NCI-H2227 (cell line): ENCODE measurements around the gene BUB3.
A peak's percentile ranks its signal among the peaks of the same experiment; 100 is the strongest.
"Not testable (repeated sequence)": the region's sequence is repeated elsewhere in the genome, so short reads cannot be mapped to it uniquely, and the experiment has no call there.

Source experiments
- DNase-seq: peaks from one replicate; lab custom pipeline; 2025; ENCODE audit not compliant: unreplicated experiment; lab: John Stamatoyannopoulos, UW

BUB3 gene

DNA sequence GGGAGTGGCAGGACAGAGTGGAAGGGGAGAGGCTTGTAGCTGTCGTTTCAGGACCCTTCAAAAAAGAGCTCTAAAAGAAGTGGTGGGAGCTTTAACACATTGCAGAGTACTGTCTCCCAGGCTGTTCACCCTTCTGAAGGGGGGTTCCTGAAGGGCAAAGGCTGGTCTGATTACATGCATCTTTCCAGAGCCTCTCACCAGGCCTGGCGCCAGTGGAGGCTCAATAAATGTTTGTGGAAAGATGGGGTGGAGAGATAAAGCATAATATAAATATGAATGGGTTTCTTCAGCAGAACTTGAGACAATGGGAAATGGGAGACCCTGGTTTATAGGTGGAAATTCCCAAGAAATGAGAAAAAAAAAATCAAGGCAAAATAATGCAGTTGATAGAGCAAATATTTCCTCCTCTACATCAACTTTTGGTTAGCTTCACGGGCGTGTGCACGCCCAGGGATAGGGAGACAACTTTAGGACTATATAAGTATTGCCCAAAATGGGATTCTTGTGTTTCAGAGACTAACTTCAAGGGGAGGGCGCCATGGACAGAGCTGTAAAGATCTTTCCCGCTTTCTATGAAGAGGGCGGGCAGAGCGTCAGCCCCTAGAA is 613 bp upstream of the BUB3 start:
- no peak for DNase-seq

DNA sequence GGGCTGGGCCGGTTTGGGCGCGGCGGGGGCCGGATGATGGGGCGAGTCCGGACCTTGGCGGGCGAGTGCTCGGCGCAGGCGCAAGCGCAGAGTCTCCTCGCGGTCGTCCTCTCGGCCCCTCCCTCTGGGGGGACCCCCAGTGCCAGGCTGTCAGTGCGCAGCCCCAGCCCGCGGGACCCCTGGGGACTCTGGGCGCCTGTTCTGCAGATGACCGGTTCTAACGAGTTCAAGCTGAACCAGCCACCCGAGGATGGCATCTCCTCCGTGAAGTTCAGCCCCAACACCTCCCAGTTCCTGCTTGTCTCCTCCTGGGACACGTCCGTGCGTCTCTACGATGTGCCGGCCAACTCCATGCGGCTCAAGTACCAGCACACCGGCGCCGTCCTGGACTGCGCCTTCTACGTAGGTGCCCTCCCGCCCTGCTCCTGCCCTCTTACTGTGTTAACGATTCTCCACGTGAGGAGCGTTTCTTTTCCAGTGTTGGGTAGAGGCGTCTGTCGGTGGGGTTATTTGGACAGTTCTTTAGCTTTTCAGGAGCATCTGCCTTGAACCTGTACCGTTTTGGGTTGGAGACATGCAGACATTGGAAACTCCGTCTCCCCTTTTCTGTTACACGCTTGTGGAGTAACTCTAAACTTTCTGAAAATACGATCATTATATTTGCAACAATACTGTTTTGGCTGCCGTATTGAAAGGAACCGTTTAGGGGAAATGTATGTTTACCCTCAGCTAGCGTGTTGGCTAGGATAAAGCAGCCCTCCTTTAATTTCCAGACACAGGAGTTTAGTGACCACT is 706 bp downstream of the BUB3 start:
- peak; percentile 49 for DNase-seq

DNA sequence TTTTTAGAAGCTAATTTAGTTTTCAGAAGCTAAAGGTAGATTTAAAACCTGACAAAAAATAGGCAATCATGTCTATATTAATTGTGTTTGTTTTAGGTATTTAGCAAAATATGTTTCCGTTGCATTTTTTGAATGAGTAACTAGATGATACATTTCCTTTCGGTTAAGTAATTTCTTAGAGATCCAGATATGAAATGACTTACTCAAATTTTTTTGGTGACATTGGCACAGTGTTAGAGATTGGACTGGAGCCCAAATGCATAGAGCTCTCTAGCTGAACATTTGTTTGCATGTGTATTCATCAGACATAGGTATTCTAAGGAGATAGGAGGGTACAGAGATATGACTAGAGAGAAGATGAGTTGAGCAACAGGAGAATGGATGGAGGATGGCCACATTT is 1.9 kb downstream of the BUB3 start:
- DNase-seq, result no peak

DNA sequence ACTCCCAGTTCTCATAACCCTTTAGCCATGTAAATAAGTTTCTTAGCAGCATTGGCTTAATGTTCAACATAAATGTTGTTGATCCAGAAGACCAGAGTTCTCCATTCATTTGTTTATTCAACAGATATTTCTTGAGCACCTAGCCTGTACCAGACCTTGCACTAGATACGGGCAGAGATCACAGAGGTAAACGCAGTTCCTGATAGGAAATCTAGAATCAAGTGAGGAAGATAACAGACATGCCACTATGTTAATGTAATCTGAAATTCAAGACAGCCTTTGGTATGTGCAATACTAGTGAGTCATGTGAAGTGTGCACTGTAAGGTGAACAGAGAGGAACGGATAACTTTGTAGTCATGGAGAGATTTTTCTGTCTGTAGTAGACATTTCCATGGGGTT is 3.0 kb downstream of the BUB3 start:
- no peak for DNase-seq

DNA sequence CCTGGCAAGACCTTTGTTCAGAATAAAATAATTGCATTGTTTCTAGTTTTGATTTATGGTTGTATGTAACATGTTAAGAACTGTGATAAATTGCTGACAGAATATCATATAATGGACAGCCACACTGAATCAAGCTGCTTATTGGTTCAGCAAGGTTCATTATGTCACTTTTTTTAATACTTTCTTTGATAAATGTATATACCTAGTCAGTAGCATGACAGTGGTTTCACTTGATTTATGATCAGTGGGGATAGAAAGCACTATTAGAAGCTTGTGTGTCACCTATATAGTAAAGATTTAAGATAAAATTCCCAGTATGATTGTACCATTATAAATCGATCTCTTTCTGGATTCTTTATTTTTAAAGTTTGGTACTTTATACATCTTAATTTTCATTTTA is 4.5 kb downstream of the BUB3 start:
- DNase-seq, result no peak

DNA sequence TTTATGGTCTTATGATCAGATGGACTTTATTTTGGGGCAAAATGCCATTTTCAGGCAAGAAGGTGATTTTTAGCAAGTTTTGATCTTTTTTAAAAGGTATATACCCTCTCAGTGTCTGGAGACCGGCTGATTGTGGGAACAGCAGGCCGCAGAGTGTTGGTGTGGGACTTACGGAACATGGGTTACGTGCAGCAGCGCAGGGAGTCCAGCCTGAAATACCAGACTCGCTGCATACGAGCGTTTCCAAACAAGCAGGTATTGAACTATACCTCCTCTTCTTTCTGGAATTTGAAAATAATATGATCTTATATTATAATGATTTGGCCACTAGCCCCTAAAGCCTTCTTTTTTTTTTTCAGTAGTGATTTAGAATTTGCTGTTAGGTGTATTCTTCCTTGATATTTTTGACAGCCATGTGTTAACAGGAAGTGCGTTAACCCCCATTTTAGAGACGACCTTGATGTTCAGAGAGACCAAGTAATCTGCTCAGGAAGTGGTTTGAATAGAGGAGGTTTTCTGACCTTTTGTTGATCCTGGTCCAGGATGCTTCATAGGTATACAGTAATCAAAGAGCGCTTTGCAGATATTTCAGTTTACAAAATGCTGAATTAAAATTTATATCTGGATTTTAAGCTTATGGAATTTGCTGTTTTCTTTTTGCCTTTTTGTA is 6.2 kb downstream of the BUB3 start:
- DNase-seq, result no peak

DNA sequence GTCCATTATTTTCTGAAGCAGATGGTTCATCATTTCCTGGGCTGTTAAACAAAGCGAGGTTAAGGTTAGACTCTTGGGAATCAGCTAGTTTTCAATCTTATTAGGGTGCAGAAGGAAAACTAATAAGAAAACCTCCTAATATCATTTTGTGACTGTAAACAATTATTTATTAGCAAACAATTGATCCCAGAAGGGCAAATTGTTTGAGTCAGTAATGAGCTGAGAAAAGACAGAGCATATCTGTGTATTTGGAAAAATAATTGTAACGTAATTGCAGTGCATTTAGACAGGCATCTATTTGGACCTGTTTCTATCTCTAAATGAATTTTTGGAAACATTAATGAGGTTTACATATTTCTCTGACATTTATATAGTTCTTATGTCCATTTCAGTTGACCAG is 10.1 kb downstream of the BUB3 start:
- DNase-seq, result no peak

DNA sequence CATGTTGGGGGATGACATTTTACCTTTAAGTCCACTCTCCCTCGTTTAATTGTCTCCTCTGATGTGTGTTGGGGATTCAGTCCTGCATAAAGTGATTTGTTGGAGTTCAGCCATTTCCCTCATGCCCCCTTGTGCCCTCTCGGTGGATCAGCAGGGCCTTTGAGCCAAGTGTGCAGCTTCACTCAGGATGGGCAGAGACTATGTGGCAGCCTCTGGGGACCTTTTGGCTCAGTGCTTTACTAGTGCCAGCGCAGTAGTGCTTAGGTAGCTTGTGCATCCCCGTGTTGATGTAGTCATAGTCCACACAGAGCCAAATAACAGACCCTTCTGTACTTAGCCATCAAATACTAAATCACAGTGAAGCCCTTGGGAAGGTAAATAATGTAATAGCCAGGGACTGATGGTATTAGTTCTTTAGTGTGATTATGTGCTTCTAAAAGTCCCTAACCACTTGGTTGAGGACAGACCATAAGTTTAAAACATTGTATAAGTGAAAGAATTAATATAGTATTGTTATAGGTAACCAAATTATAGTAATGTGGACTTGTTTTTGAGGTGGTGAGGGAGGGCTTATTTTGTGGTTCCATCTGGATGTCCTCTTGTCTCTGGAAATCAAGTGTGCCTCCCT is 11.4 kb downstream of the BUB3 start:
- DNase-seq, result no peak

DNA sequence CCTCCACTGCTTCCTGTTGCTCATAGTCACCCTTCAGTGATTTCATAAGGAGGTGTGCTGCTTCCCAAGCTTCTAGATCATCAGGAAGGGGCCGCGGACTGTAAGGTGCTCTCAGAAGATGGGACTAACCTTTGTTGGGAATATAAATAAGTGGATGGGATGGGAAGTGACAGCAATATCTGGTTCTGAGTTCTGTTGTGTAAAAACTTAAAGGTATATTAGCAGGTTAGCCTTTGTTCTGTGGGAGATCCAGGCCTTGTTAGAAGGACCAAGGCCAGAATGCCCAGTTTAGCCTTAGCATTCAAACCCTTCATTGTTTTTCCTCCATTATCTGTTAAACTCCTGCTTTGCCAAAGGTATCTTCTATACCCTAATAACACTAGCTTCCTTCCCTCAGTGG is 12.4 kb downstream of the BUB3 start:
- no peak for DNase-seq

DNA sequence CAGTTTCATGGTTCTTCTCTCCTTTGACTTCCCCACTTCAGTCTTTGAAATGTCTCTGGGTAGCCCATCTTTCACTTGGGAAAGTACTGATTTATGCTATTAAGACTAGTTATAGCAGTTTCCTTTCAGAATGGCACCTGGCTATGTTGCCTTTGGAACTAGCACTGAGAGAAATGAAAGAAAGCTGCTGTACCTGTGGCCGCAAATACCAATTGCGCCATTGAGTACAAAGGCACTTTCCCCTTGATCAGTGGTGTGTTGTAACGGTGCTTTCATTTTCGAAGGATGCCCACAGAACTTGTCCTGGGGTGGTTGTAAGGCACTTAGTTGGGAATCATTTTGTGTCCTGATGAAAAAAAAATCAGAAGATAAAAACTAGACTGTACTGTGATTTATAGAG is 16.8 kb downstream of the BUB3 start:
- no peak for DNase-seq

DNA sequence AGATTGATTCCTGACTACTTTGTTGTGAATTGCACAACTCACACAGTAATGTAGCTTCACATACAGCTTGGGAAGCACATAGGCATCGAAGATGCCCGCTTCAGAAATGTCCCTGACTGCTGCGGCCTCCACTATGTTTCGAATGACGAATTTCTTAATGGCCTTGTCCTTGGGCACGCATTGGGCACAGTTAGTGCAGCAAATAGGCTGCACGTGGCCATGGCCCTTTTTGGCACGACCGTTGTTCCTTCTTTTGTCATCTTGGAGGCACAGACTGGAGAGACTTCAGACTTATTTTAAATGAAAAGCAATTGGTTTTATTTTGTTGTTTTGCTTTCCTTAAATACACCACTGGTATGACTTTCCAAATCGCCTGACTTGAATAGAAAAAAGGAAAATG is 17.4 kb downstream of the BUB3 start:
- not testable (repeated sequence) for DNase-seq

DNA sequence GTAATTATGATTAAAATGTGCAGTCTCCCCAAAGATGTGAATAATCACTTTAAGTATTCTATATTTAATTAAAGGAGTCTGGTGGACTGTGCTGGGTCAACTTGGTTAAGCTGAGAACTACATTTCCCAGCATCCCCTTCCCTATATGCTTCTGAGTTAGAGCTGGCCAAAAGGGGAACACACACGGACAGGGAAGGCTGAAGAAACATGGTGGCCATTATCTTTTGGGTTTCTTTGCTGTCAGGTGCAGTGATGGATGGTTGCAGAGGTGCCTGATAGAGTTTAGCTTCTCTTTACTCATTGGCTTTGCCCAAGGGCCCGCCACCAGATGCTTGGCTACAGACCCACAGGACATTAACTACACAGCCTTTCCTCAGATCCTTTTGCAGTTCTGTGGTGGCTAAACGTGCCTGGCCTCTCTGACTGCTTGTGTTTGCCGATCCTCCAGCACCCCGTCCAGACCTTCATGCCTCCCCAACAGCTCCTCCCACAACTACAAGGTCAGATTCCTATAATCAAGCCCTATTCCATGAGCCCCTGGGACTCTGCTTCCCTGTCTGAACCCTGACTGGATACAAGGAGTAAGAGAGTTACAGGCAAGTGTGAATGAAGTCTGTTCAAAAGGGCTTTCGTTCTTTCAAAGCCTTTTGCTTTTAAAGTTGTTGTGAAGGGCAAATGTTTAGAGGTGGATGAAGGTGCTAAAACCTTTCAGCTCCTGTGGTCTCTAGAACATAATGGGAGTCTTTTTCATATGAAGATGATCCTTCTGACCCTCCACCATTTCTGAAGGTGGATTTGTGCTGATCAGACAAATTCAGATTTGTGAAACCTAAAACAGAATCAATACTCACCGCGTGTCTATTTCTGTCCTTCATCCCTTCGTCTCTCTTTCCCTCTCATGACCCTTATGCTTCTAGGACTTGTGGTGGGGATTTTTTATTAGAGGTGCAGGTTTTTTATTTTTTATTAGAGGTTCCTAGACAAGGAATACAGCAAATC is 21.5 kb downstream of the BUB3 start:
- DNase-seq, result no peak

DNA sequence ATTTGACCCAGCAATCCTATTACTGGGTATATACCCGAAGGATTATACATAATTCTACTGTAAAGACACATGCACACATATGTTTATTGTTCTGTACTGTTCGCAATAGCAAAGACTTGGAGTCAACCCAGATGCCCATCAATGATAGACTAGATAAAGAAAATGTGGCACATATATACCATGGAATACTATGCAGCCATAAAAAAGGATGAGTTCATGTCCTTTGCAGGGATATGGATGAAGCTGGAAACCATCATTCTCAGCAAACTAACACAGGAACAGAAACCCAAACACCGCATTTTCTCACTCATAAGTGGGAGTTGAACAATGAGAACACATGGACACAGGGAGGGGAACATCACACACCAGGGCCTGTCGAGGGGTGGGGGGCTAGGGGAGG is 24.2 kb downstream of the BUB3 start:
- not testable (repeated sequence) for DNase-seq

DNA sequence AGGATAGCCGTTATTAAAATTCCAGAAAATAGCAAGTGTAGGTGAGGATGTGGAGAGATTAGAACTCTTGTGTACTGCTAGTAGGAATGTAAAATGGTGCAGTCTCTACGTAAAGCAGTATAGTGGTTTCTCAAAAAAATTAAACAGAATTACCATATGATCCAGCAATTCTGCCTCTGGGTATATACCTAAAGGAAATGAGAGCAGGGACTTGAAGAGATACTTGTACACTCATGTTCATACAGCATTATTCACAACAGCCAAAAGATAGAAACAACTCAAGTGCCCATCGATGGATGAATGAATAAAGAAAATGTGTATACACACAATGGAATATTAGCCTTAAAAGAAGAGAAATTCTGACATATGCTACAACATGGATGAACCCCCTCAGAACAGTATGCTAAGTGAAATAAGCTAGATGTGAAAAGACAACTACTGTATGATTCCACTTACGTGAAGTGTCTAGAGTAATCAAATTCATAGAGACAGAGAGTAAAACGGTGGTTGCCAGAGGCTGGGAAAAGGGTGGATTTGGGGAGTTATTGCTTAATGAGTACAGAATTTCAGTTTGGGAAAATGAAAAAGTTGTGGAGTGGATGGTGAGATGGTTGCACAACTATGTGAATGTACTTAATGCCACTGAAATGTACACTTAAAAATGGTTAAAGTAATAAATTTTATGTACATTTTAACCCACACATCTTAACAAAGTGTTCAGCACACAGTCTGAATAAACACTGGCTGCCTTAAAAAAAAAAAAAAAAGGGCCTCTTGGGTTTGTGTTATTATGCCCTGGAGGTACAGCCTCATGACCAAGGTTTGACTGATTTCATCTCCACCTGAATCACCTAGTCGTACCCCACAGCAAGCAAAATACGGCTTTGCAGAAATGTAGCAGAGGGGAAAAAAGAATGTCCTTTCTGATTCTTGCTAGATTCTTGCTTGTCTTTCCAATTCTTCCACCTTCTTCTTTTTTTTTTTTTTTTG is 26.2 kb downstream of the BUB3 start:
- DNase-seq, result no peak

DNA sequence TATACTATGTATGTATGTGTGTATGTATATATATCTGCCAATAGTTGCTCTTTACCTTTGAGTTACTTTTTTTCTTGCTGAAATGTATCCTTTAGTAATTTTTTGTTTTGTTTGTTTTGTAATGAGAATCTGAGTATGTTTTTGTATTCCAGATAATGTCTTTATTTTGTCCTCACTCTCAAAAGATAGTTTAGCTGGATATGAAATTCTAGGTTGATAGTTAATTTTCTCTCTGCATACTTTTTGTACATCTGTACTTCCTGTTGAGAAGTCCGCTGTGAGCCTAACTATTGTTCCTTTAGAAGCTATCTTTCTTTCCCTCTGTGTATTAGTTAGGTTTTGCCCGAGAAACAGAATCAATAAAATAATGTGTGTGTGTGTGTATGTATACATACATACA is 29.5 kb downstream of the BUB3 start:
- no peak for DNase-seq

DNA sequence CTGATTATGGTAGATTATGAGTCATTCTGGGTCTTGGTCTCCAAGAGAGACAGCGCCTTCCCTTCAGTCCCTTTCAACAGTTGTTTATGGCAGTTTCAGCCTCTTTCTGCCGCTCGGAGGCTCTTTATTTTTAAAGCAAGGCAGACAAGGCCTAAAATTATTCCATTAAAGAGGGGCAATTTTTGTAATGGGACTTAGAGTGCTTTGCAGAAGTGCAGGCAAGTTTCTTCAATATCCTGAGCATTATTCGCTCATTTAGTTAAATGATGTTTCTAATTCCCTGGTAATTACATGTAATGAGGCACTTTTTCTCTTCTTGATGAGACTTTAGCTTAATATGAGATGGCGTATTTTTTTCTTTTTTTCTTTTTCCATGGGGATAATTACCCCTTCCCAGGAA is 33.6 kb downstream of the BUB3 start:
- DNase-seq, result no peak

DNA sequence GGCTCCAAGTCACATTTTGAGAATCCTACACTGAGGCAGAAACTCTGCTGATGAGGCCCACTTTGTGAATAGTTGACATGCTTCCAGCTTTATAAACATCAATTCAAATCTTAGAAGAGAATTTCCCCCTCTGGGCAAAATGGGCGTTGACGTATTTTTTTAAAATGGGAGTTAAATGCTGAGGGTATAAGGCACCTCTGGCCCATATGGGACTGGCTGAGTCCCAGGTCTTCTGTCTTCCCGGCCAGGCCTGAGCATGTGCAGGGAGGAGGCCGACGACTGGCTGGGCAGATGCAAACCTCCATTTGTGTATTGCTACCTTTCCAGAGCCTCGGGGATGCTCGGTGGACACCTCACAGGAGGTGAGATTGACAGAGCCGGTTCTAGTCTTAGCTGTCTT is 37.7 kb downstream of the BUB3 start:
- no peak for DNase-seq

DNA sequence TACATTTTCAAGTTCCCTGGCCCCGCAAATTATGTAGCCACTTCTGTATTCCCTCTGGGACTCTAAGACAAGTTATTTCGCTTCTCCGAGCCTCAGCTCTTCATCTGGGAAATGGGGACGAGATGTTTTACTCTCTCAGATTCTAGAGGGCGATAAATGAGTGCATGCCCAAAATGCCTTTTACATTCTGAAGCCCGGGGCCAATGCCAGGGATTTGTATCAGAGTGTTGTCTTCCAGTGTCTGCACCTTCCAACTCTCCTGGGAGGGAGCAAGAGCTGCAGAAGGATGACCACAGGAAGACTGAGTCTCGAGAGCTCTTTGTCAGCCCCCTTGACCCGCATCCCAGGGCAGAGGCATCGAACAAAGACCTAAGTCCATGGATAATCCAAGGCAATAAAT is 39.9 kb downstream of the BUB3 start:
- DNase-seq, result no peak

DNA sequence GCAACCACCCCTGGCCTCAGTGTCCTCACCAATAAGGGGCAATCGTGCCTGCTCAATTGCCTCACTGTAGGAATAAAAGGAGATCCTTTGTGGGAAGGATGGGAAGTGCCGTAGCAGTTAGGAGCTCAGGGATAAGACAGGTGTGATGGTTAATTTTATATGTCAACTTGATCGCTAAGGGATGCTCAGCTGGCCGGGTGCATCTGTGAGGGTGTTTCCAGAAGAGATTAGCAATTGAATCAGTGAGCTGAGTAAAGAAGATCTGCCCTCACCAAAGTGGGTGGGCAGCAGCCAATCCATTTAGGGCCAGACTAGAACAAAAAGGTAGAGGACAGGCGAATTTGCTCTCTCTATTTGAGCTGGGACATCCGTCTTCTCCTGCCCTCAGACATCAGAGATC is 46.3 kb downstream of the BUB3 start:
- no peak for DNase-seq

DNA sequence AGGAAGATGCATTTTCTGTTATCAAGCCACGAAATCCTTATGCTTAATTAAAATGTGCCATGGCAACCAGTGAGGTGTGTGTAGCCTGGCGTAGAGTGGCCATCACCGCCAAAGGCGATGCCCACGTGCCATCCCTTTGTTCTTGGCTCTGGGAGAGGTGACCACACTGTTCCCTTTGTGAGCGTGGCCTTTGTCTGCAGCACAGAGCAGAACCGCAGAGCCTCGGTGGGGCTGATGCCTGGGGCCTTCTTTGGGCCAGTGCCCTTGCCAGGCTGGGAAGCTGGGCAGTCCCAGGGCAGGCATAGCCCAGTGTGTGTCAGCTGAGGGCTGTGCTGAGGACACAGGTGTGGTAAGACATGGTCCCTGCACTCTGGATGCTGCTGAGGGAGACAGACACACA is 48.3 kb downstream of the BUB3 start:
- no peak for DNase-seq
